UCSD-AML1 (cell line): ENCODE data around the gene MMEL1.
A peak's percentile ranks its signal among the peaks of the same experiment; 100 is the strongest.

Experiments used
- DNase-seq: peaks from one replicate; lab custom pipeline; 2025; ENCODE audit not compliant: unreplicated experiment; lab: John Stamatoyannopoulos, UW

The MMEL1 gene

DNA sequence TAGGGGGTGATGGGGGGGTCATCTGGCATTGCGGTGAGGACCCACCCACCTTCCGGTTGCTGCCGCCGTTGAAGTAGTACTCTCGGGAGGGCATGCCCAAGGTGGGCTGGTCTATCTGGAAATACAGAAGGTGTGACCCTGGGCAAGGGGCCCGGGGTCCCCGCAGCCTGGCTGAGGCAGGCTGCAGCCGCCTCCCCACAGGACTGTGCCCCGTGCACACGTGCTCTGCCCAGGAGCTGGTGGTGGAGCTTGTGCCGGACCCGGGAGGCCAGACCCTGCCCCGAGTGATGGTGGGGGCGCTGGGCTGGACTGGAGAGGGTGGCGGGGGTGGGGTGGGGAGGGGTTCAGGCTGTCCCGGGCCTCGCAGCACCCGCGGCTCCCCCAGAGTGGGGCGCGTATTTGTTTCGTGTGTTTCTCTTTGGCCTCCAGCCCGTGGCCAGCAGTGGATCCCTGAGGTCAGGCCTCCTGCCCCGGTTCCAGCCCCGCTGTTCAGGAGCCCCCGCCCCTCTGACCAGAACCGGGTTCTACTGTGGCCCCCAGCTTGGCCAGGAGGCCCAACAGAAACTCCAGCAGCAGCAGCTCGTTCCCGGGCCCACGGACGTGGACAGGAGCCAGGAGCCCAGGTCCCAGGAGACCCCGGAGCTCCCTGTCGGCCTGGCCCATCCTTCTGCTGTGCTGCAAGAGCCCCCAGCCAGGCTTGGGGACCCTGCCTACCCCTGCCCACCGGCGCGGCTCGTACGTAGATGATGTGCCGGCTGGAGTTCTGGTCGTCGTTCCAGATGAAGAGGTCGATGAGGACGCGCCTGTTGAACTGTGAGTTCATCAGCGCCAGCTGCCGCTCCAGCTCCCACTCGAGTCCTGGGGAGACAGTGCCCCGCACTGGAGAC lies 27.1 kb downstream of the MMEL1 start:
- DNase-seq = no peak

DNA sequence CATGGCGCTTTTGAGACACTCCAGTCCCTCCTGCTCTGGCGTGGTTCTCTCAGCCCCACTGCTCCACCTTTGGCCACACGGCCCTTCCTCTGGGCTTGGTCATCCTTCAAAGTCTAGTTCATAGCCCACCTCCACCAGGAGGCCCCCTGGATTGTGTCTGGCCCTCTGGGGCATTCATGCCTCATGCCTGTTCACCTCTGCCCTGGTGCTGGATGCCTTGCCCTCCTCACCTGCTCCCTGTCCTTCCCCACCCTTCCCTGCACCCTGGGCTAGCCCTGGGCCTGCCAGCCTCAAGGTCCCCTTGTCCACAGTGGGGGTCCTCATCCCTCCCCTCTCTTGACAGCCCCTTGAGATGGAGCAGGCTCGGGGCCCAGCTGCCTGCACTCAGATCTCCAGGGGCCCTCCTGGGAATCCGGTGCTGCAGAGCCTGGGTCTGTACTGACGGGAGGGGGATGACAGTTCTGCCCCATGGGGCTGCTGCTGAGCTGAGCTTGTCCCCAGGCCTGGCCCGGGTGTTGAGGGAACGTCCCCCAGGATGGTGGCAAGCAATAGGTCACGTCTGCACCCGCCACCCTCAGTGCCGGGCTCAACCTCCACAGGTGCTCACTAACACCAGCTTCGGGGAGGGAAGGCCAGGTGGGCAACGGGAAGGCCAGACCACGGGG lies 27.8 kb downstream of the MMEL1 start:
- DNase-seq = no peak

DNA sequence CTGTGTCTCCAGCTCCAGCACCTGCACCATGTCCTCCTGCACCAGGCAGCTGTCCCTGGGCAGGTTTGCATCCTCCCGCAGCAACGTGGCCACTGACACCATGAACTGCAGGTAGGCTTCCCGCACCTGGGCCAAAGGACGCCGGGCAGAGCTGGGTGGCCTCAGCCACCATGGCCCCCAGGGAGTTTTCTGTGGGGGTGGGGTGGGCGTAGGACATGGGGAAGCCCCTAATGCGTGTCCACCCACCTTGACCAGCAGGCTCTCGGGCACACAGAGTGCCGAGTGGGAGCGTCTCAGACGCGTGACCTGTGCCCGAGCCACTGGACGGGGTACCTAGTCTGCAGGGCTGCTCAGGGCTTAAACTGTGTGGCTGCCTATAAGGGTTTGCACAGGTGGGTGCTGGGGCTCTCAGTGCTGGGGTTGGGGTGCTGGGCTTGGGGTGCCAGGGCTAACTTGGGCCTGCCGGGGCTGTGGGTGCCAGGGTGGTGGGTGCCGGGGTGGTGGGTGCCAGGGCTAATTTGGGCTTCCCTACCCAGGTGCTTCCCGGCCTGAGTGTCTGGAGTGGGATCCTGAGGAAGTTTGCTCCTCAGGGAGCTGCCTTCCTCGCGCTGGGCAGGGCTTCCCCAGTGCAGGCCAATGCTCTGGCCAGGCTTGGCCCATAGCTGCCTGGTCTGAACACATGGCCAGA lies 28.5 kb downstream of the MMEL1 start:
- DNase-seq = no peak

DNA sequence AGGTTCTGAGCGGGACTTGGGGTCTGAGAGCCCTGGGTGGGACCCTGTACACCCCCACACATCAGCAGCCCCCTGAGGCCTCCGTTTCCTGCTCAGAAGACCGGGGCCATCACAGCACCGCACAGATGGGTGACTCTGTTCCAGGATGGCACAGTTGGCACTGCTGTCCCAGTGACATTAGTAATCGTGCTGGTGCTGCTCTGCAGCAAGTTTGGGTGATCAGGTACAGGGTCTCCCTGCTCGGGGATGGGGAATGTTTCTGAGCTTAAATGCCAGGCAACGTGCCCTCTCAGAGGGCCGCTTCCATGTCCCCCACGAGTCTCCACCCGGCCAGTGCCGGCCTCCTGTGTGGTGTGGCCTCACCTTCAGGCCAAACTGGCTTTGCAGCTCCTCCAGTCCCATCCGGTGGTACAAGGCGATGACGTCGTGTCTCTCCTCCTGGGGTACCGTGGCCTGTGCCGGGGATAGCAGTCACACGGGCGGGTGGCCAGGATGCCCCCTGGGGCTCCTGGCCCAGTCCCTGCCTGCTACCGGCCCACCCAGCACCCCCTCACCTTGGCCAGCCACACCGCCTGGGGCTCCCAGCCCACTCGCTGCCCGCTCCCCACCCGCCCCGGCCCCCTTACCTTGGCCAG lies 29.2 kb downstream of the MMEL1 start:
- DNase-seq = no peak

DNA sequence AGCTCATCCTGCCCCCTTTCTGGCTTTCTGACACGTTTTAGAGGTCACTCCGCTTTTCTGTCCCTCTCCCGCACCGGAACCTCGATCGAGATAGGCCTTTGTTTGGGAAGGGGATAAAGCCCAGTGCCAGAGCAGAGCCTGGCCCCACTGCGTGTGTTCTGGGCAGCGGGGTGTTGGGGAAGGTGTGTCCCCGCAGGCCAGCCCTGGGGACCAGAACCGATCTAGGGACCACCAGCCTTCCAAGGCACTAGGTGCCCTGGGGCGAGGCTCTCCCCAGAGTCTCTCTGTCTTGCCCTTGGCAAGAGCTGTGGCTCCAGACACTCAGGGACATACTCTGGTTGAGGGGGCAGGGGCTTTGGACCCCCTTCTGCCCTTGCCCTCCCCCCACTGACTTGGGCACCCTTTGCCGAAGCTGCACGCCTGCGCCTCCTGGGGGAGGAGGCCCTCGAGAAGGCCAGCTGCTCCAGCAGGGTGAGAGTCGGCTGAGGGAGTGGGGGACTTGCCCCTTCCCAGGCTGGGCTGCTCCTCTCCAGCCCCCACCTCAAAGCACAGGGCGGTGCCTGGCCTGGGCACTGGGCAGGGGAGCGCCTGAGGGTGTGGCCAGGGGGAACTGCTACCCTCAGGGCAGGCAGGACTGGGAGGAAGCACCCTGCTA lies 29.8 kb downstream of the MMEL1 start:
- no peak for DNase-seq

DNA sequence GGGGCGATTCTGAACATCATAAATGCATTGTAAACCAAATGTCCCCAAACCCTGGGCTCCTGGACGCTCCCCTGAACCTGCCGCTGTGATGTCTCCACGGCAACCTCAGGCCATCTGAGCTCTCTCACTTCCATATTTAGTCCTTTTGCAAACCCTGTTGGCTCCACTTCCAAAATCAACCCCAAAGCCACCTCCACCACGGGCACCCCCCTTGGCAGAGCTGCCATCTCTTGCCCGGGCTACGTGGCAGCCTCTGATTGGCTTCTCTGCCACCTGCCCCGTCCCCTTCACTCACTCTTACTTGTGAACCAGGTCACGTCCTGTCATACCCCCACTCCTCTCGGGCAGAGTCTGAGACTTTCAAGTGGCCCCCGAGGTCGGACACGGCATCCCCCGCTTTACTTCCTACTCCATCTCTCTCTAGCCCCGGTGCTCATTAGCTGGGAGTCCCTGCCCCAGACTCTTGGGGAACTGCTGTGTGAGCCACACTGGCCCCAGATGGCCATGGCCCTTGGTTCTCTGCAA lies 30.4 kb downstream of the MMEL1 start:
- DNase-seq = no peak

DNA sequence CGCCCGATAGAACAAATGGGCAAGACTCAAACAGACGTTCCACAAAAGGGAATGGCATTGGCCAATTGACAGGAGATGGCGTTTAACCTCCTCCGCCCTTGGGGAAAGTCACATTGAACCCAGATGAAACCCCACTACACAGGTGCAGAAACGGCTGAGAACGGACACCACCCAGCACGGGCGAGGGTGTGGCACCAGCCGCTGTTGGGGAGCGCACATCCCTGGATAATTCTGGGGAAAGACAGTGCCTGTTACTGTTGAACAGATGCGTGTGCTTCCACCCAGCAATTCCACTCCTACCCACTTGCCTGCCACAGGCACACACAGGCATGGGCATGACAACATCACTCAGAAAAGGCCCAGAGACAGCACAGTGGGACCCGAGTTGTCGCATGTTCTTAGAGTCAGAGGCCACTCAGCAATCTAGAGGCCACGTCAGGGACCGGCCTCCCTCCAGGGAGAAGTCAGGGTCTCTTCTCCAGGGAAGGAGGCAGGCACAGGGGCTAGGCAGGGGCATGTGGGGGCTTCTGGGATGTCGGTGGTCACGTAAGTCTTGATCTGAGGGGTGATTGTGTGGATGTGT lies 31.0 kb downstream of the MMEL1 start:
- no peak for DNase-seq

DNA sequence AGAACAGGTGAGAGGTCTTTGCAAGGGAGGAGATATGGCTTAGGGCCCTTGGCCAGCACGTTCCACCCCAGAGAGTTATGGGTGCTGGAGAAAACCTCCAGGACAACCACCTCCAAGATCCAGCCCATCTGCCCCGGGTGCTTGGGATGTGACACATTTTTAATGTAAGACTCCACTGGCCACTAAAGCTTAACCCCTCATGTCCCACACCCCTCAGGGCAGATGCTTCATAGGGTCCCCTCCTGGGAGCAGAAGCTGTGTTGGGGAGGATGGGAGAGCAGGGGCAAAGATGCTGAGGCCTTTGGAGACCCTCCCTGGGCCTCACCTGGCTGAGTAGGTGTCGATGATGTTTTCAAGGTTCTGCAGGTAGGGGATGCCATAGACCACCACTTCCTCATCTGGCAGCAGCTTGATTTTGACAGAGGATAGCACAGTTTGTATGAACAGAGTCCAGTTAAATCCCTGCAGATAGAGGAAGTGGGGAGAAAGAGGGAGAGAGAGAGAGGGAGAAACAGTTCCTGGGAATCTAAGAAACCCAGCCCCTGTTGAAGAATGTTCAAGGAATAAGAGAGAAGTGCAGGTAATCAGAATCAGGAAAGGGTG lies 34.4 kb downstream of the MMEL1 start:
- no peak for DNase-seq

DNA sequence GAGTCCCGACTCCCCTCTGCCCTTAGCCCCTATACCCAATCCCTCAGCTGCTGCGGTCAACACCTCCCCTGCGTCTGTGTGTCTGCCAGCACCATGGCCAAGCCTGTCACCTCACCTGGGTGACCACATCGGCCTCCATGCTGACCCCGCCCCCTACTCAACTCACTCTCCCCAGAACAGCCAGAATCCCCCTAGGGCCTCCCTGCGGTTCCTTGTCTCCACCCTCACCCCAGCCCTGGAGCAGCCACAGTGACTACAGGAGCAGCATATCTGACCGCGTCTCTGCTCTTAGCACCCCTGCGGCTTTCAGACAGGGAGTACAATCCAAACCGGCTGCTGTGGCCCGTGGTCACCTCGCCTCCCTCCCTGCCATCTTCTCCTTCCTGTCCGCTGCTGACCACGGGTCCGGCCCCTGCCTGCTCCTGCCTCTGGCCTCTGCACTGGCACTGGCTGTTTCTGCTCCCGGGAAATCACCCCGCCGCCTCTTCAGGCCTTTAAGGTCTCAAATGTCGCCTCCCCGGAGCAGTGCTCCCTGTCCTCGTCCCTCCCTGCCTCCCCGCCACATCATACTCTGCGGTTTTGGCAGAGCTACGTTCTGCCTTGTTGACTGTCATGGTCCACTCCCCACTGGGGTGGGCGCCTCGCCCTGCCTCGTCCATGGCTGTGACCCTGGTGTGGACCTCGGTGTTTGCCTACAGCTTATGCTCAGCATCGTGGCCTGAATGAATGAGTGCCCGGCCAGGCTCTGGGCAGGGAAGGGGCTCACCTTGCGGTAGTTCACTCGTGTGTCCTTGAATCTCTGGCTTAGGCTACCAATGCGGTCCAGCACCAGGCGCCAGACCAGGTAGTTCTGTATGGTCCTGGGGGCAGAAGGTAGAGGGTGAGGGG lies 35.1 kb downstream of the MMEL1 start:
- DNase-seq = peak; percentile 26

DNA sequence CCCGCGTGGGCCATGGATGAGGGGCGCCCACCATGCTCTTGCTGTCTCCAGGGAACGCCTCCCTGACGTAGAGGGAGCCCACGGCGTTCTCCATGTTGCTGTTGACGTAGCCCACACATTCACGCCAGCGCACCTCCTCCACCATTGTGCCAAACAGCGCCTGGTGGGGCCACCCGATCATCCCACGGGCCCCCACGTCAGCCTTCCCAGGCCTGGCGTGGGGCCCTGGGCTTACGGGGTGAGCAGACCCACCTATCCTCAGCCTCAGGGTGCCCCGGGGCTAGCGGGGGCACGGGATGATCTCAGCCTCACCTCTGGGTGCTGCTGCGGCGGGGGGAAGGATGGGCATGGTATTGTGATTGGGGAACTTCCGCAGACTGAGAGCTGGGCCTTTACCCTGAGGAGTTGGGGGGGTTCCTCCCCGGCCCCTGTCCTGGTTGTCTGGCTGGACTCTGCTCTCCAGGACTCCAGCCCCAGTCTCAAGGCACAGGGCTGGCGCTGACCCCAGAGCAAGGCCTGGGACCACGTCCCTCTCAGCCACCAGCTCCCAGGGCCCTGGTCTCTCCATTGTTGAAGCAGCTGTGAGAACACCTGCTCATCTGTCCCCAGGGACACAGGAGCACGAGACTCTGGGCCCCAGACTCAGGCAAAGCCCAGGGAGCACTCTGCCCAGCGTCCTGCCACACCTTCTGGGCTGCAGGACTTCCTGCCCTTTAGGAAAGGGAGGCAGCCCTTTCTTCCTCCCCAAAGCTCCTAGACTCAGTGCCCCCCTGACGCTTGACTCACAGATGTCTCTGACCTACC lies 36.1 kb downstream of the MMEL1 start:
- DNase-seq = no peak

DNA sequence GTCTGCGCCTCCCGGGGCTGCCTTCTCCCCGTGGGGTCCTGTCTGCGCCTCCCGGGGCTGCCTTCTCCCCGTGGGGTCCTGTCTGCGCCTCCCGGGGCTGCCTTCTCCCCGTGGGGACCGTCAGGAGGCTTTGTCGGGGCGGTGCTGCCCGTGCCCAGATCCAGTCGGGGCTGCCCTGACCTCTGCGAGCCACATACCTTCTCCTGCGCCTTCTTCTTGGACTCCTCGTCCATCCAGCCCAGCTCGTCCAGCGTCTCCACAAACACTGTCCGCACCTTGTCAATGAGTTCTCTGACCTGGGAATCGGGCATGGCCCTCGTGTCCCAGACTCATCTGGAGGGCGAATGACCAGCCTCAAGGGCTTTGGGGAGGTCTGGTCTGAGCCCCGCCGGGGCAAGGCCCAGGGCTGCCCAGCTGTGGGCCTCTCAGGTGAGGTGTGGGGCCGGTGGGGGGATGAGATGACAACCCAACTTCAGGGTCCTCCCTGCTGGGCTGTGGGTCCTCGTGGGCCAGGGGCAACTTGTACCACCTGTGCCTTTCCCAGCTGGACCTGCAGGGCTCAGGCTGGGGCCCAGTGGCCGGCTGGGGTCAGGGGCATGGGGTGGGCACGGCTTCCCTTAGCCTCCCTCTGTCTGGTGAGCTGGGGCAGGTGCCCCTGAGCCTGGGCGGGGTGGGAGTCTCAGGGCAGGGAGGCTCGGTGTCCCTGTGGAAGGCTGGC lies 36.8 kb downstream of the MMEL1 start:
- DNase-seq = no peak

DNA sequence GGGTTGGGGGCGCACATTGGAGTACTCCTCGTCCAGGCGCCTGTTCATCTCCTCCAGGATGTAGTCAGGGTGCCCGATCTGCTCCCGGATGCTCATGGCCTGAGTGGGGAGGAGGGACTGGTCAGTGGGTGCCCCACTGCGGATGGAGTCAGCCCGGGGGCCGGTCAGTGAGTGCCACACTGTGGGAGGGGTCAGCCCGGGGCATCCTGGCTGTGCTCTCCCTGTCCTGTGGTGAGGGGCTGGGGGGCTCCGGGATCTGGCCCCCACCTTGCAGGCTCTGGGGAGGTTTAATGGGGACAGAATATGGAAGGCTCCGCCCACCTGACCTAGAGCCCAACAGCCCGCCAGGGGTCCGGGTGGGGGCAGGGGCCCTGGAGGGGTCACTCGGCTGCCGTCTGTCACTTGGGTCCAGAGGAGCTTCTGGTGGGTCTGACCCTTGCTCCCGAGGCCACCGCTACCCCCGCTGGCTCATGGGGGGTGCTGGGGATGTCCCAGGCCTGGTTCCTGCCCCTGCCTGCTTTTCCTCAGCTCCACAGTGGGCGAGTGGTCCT lies 37.5 kb downstream of the MMEL1 start:
- DNase-seq = no peak

DNA sequence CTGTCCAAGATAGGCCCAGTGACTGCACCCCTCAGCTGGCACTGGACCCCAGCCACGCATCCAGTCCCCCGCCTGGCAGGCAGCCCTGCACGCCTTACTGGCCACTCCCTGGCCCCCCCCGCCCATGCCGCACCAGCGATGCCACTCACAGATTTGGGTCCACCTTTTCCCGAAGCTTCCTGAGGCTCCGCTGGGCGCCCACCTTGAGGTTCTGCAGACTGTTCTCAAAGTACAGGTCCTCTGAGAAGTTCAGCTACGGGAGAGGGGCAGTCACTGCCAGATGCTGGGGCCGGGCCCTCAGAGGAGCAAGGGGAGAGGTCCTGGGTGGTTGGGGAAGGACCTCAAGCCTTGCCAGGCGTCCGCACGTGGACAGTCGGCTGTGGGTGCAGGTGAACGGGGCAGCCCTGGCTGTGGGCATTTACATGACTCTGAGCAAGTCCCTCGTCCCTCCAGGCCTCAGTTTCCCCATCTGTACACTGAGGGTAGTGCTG lies 38.1 kb downstream of the MMEL1 start:
- DNase-seq = no peak

DNA sequence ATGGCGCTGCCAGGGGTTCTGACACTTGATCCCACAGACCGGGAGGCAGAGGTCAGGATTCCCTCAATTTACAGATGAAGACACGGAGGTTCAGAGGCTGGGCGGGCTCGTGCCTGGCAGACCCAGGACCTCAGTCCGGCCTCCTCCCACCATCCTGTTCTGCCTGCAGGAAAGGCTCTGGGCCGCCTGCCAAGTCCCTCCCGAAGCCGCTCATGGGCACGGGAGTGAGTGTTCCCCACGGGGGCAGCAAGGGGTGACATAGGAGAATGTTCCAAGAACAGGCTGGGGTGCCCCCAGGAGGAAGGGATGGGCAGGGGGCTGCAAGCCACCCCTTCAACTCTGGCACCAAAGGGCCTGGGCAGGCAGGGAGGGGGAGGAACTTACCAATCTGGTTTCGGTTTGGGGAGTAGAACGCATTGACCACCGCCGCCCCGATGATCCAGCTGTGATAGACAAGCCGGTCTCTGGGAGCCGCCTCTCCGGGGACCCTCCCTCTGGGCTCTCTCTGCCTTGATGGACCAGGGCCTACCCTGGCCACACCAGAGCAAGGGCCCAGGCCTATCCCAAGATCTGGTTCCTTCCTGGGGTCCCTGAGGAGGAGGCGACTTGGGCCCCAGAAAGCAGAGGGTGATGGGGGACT lies 38.7 kb downstream of the MMEL1 start:
- DNase-seq = peak; percentile 58

DNA sequence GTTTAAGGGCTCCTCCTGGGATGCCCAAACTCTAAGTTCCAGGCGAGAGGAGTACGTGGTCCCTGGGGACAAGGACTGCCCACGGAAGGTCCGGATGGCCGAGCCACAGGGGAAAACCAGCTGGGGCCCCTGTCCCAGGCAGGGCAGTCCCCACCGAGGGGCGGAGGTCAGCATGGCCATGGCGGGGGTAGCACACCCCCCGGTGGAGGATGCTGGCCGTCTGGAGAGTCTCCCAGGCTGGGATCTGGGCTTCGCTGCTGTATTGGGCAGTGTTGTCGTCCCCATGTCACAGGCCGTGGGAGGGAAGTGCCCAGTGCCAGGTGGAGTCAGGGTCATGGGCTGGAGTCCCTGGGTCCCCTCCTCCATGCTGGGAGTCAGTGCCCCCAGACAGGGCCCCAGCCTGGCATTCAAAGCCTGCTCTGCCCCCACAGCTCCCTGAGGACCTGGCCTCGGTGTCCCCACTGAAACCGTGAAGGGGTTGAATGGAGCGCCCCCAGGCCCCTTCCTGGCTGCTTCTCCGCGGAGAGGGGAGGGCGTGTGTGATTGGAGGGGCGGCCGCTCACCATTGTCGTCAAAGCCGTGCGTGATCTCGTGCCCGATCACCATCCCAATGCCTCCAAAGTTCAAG lies 39.5 kb downstream of the MMEL1 start:
- DNase-seq = no peak

DNA sequence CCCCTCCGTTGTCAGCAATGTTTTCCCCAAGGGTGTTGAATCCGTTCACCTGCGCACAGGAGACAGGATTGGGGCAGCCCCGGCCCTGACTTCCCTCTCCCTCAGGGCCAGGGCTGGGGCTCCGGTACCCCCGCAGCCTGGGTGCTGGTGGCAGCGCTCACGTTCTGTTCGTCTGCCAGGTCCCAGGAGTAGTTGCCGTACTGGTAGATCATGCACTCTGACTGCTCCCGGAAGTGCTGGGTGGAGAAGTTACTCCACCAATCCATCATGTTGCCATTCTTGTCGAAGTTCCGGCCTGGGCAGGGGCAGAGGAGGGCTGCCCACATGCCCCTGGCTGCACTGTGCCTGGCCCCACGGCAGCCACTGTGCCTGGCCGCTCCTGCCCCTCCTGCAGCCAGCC lies 40.1 kb downstream of the MMEL1 start:
- peak; percentile 64 for DNase-seq
